ENCODE results near the gene CCL16.
"Not testable (repeated sequence)": the region's sequence is repeated elsewhere in the genome, so short reads cannot be mapped to it uniquely, and the experiment has no call there.

CCL16 gene

GRCh38 chr17:35944151-35944550 lies 37.1 kb downstream of the CCL16 start:
- Histone ChIP-seq H3K4me3 (ENCODE audit: low read depth, low read length) (no peak overlapping the region), H3K36me3 (no peaks in the 10 kb centered on the region)
- DNase-seq = no peak

DNA sequence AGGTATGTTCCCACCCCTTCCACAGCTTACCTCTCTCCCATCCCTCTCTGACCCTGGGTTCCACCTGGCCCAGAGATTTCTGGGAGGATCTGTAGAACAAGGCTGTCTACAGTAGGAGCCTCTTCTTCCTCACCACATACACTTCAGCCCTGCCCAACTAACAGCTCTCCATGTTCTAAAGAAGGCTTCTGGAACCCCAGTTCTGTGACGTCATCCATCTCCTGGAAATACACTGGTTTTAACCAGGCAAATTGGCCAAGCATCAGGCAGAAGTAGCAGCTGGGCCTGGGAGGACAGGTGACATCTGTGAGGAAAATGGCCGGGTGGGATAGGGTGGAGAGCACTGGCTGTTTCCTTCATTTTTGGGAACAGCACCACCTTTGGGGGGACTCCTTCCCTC lies 37.8 kb downstream of the CCL16 start, which contains the start of gene LYZL6:
Gene LYZL6 (minus strand): TSS at position 177 of the 400 bp plus-strand sequence. CDS start 4,357 bp downstream, outside the sequence.
- TF ChIP-seq CTCF (IDR thresholded peaks at IDR 0.05; ENCODE audit: low read depth, low read length) = no peak
- DNase-seq = no peak
- H3K27me3 ChIP-seq (ENCODE audit: insufficient read depth, low read depth, severe bottlenecking) = no peaks in the 10 kb centered on the region
- H3K9me3 ChIP-seq (ENCODE audit: severe bottlenecking) = no peaks in the 10 kb centered on the region
- no peak within 1 kb of the TSS for H3K4me3 ChIP-seq (ENCODE audit: low read depth, low read length)
- H3K27ac ChIP-seq = no peak within 1 kb of the TSS
- no peaks in the 10 kb centered on the region for H3K36me3 ChIP-seq

More at GRCh38 chr17:35944151-35944550, 37.1 kb downstream of the CCL16 start:
- TF ChIP-seq CTCF (IDR thresholded peaks at IDR 0.05; ENCODE audit: low read depth, low read length) = no peak
- Histone ChIP-seq H3K27ac (no peak overlapping the region), H3K27me3 (ENCODE audit: insufficient read depth, low read depth, severe bottlenecking) (no peaks in the 10 kb centered on the region), H3K9me3 (ENCODE audit: severe bottlenecking) (no peaks in the 10 kb centered on the region)

DNA sequence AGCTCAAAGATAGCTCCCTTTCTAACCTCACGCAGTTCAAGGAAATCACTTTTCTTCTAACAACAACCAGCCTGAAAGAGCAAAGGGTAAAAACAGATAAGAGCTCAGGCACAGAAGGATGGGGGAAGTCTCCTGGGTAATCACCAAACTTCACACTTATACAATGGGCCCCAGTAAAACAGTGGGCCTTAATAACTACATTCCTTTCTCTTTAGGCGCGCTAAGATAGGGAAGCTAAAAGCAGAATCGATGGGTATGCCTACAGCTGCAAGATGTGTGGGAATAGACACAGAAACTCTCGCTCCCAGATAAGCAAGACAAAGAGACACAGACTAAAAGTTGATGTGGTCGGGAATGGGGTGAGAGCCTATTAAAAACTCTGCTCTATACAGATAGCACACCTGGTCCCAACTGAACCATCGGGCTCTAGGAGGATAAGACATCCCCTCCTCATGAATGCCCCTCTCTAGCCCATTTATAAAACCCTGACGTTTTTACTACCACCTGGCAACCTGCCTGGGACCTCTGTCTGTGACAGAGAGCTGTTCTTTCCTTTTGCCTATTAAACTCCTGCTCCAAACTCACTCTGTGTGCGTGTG lies 38.6 kb downstream of the CCL16 start:
- TF ChIP-seq CTCF (IDR thresholded peaks at IDR 0.05; ENCODE audit: low read depth, low read length) = no peak
- no peak for DNase-seq

GRCh38 chr17:35938492-35938891 lies 42.8 kb downstream of the CCL16 start:
- not testable (repeated sequence) for H3K9me3 ChIP-seq (ENCODE audit: severe bottlenecking); H3K27ac ChIP-seq; H3K27me3 ChIP-seq (ENCODE audit: insufficient read depth, low read depth, severe bottlenecking); DNase-seq; H3K4me3 ChIP-seq (ENCODE audit: low read depth, low read length); H3K36me3 ChIP-seq

More for the DNA sequence above, 38.6 kb downstream of the CCL16 start:
- Histone ChIP-seq H3K36me3 (no peaks in the 10 kb centered on the region), H3K4me3 (ENCODE audit: low read depth, low read length) (no peak overlapping the region), H3K27ac (no peak overlapping the region), H3K9me3 (ENCODE audit: severe bottlenecking) (no peaks in the 10 kb centered on the region), H3K27me3 (ENCODE audit: insufficient read depth, low read depth, severe bottlenecking) (no peaks in the 10 kb centered on the region)

- Histone ChIP-seq H3K4me3 (ENCODE audit: low read depth, low read length) (no peak overlapping the region), H3K27ac (no peak overlapping the region), H3K27me3 (ENCODE audit: insufficient read depth, low read depth, severe bottlenecking) (no peaks in the 10 kb centered on the region), H3K36me3 (no peaks in the 10 kb centered on the region), H3K9me3 (ENCODE audit: severe bottlenecking) (no peaks in the 10 kb centered on the region)
- TF ChIP-seq CTCF (IDR thresholded peaks at IDR 0.05; ENCODE audit: low read depth, low read length) = no peak
- no peak for DNase-seq
Measured at GRCh38 chr17:35936063-35936462, 45.2 kb downstream of the CCL16 start.

- no peaks in the 10 kb centered on the region for H3K36me3 ChIP-seq
- no peak overlapping the region for H3K27ac ChIP-seq
- H3K9me3 ChIP-seq (ENCODE audit: severe bottlenecking) = no peaks in the 10 kb centered on the region
- no peak overlapping the region for H3K4me3 ChIP-seq (ENCODE audit: low read depth, low read length)
- no peaks in the 10 kb centered on the region for H3K27me3 ChIP-seq (ENCODE audit: insufficient read depth, low read depth, severe bottlenecking)
- no peak for DNase-seq
- no peak for TF ChIP-seq CTCF (IDR thresholded peaks at IDR 0.05; ENCODE audit: low read depth, low read length)
Measured at GRCh38 chr17:35934760-35935159, 46.5 kb downstream of the CCL16 start.
